Karpas-422 (cell line): ENCODE data around the gene HNRNPLL. TPM values are rescaled to one million over a fixed set of nuclear protein-coding genes. Genes with fewer than 3 reads are reported as not detected.

Experiments used
- DNase-seq: peaks from one replicate; pipeline ENCODE4 v3.0.0-alpha.2; 2015
- H2AFZ ChIP-seq: fragments of 200-600 bp; sonication (generic); 2 replicates; pipeline ENCODE4 v1.6.1; 2014; ENCODE audit warnings: antibody characterized with exemption, low read length, mixed read lengths
- H3K27ac ChIP-seq: fragments of 200-600 bp; sonication (generic); 2 replicates; pipeline ENCODE4 v1.5.1; 2014; ENCODE audit warnings: mild to moderate bottlenecking, low read length, moderate library complexity
- H3K27me3 ChIP-seq: fragments of 200-600 bp; sonication (generic); 2 replicates; pipeline ENCODE4 v1.6.1; 2014; ENCODE audit warnings: low read length, mixed read lengths
- H3K36me3 ChIP-seq: fragments of 200-600 bp; sonication (generic); 2 replicates; pipeline ENCODE4 v1.6.1; 2014; ENCODE audit warnings: low read length, mixed read lengths; ENCODE audit not compliant: insufficient read depth
- H3K4me1 ChIP-seq: fragments of 200-600 bp; sonication (generic); 2 replicates; pipeline ENCODE4 v1.6.1; 2014; ENCODE audit warnings: mild to moderate bottlenecking, low read length, mixed read lengths
- H3K4me2 ChIP-seq: fragments of 200-600 bp; sonication (generic); 2 replicates; pipeline ENCODE4 v1.6.1; 2014; ENCODE audit warnings: low read length, low read depth, mild to moderate bottlenecking; ENCODE audit not compliant: poor library complexity, severe bottlenecking
- H3K4me3 ChIP-seq: fragments of 200-600 bp; sonication (generic); 2 replicates; pipeline ENCODE4 v1.5.1; 2014; ENCODE audit warnings: mild to moderate bottlenecking, antibody characterized with exemption, low read length, mixed read lengths
- H3K79me2 ChIP-seq: fragments of 200-600 bp; sonication (generic); 2 replicates; pipeline ENCODE4 v1.6.1; 2014; ENCODE audit warnings: mild to moderate bottlenecking, low read length, mixed read lengths
- H3K9ac ChIP-seq: fragments of 200-600 bp; sonication (generic); 2 replicates; pipeline ENCODE4 v1.6.0; 2014; ENCODE audit warnings: low read length
- H3K9me2 ChIP-seq: fragments of 200-600 bp; sonication (generic), shearing (Covaris generic); replicated peaks from 2 replicates; pipeline ENCODE4 v1.6.0; 2014; ENCODE audit warnings: mild to moderate bottlenecking, low read length, moderate library complexity; ENCODE audit not compliant: insufficient read depth
- H3K9me3 ChIP-seq: fragments of 300-700, 200-600 bp; sonication (generic); 2 replicates; pipeline ENCODE4 v1.6.1; 2014; ENCODE audit warnings: low read length, mixed read lengths
- H4K20me1 ChIP-seq: fragments of 200-600 bp; sonication (generic); 2 replicates; pipeline ENCODE4 v1.6.1; 2014; ENCODE audit warnings: mild to moderate bottlenecking, antibody characterized with exemption, low read length, low read depth; ENCODE audit not compliant: insufficient read depth
- total RNA-seq: library from RNA; depleted of rRNA; stranded (reverse); fragments of >200 nt; shearing (Covaris generic); gene quantifications from 2 replicates; pipeline ENCODE4 v1.2.3, GENCODE V29; 2014; ENCODE audit warnings: low replicate concordance

The HNRNPLL gene
- total RNA-seq, 1 experiment from 2014 or later, result 131 TPM

GRCh38 chr2:38565333-38565732 is 37.4 kb downstream of the HNRNPLL start:
- no peak overlapping the region for H3K4me3 ChIP-seq
- H4K20me1 ChIP-seq, result no peaks in the 10 kb centered on the region
- no peaks in the 10 kb centered on the region for H3K27me3 ChIP-seq
- H3K4me2 ChIP-seq, result no peak overlapping the region
- no peak overlapping the region for H3K9ac ChIP-seq
- H3K9me2 ChIP-seq, result no peaks in the 10 kb centered on the region
- no peak overlapping the region for H2AFZ ChIP-seq
- peaks cover 21% of the 10 kb centered on the region for H3K79me2 ChIP-seq
- no peaks in the 10 kb centered on the region for H3K9me3 ChIP-seq
- peaks cover 19% of the 10 kb centered on the region for H3K4me1 ChIP-seq
- 0 out of 2 replicates have a peak overlapping the region, but pooled peaks have one; percentile 14 for H3K27ac ChIP-seq
- no peak for DNase-seq
- peaks cover 81% of the 10 kb centered on the region for H3K36me3 ChIP-seq

GRCh38 chr2:38561691-38562090 is 41.0 kb downstream of the HNRNPLL start:
- Histone ChIP-seq H3K9me2 (no peaks in the 10 kb centered on the region), H3K4me2 (no peak overlapping the region), H3K36me3 (peaks cover 74% of the 10 kb centered on the region), H3K4me1 (peaks cover 12% of the 10 kb centered on the region), H3K4me3 (no peak overlapping the region), H3K27ac (peak overlapping the region; percentile 21; the same call in 1 of the 2 replicates), H3K27me3 (no peaks in the 10 kb centered on the region), H2AFZ (no peak overlapping the region), H3K9me3 (no peaks in the 10 kb centered on the region), H3K79me2 (0 out of 2 replicates have a peak, but pooled peaks cover 8% of the 10 kb centered on the region), H4K20me1 (no peaks in the 10 kb centered on the region), H3K9ac (no peak overlapping the region)
- no peak for DNase-seq

- H3K27ac ChIP-seq, result no peak overlapping the region
- DNase-seq, result no peak
- H3K27me3 ChIP-seq, result no peaks in the 10 kb centered on the region
- no peak overlapping the region for H2AFZ ChIP-seq
- no peak overlapping the region for H3K9ac ChIP-seq
- peaks cover 12% of the 10 kb centered on the region for H3K4me1 ChIP-seq
- no peak overlapping the region for H3K4me2 ChIP-seq
- H3K36me3 ChIP-seq, result peaks cover 76% of the 10 kb centered on the region
- H3K4me3 ChIP-seq, result no peak overlapping the region
- H3K79me2 ChIP-seq, result 0 out of 2 replicates have a peak, but pooled peaks cover 8% of the 10 kb centered on the region
- no peaks in the 10 kb centered on the region for H3K9me2 ChIP-seq
- no peaks in the 10 kb centered on the region for H4K20me1 ChIP-seq
- H3K9me3 ChIP-seq, result no peaks in the 10 kb centered on the region
These were observed 42.6 kb downstream of the HNRNPLL start for GRCh38 chr2:38560092-38560491.

GRCh38 chr2:38557981-38558380 is 44.7 kb downstream of the HNRNPLL start:
- Histone ChIP-seq H3K9me3 (no peaks in the 10 kb centered on the region), H2AFZ (no peak overlapping the region), H3K36me3 (peaks cover 65% of the 10 kb centered on the region), H3K27me3 (no peaks in the 10 kb centered on the region), H3K4me2 (no peak overlapping the region), H4K20me1 (no peaks in the 10 kb centered on the region), H3K4me3 (no peak overlapping the region), H3K9me2 (no peaks in the 10 kb centered on the region), H3K9ac (no peak overlapping the region), H3K79me2 (no peaks in the 10 kb centered on the region), H3K27ac (0 out of 2 replicates have a peak overlapping the region, but pooled peaks have one; percentile 16), H3K4me1 (peaks cover 12% of the 10 kb centered on the region)
- DNase-seq, result no peak

- Histone ChIP-seq H3K4me1 (peaks cover 12% of the 10 kb centered on the region), H3K4me2 (no peak overlapping the region), H2AFZ (no peak overlapping the region), H3K9ac (no peak overlapping the region), H4K20me1 (no peaks in the 10 kb centered on the region), H3K36me3 (peaks cover 65% of the 10 kb centered on the region), H3K9me2 (no peaks in the 10 kb centered on the region), H3K4me3 (no peak overlapping the region), H3K27ac (peak overlapping the region; percentile 16; the same call in 1 of the 2 replicates), H3K79me2 (no peaks in the 10 kb centered on the region), H3K27me3 (no peaks in the 10 kb centered on the region), H3K9me3 (no peaks in the 10 kb centered on the region)
- DNase-seq, result no peak
These were observed 45.5 kb downstream of the HNRNPLL start for GRCh38 chr2:38557217-38557616.

- H3K27ac ChIP-seq, result no peak overlapping the region
- peaks cover 65% of the 10 kb centered on the region for H3K36me3 ChIP-seq
- H3K9ac ChIP-seq, result no peak overlapping the region
- H3K4me3 ChIP-seq, result no peak overlapping the region
- H4K20me1 ChIP-seq, result no peaks in the 10 kb centered on the region
- peaks cover 12% of the 10 kb centered on the region for H3K4me1 ChIP-seq
- H3K9me3 ChIP-seq, result no peaks in the 10 kb centered on the region
- no peak overlapping the region for H2AFZ ChIP-seq
- H3K27me3 ChIP-seq, result no peaks in the 10 kb centered on the region
- no peak overlapping the region for H3K4me2 ChIP-seq
- no peaks in the 10 kb centered on the region for H3K9me2 ChIP-seq
- H3K79me2 ChIP-seq, result no peaks in the 10 kb centered on the region
- DNase-seq, result no peak
These were observed 46.5 kb downstream of the HNRNPLL start for GRCh38 chr2:38556006-38556801.

GRCh38 chr2:38554973-38555595 is 47.6 kb downstream of the HNRNPLL start:
- no peaks in the 10 kb centered on the region for H3K9me2 ChIP-seq
- no peak overlapping the region for H3K4me2 ChIP-seq
- no peaks in the 10 kb centered on the region for H3K27me3 ChIP-seq
- no peak overlapping the region for H3K27ac ChIP-seq
- H3K9me3 ChIP-seq, result no peaks in the 10 kb centered on the region
- H3K79me2 ChIP-seq, result no peaks in the 10 kb centered on the region
- DNase-seq, result peak; percentile 67
- peaks cover 66% of the 10 kb centered on the region for H3K36me3 ChIP-seq
- H3K4me3 ChIP-seq, result no peak overlapping the region
- H3K9ac ChIP-seq, result no peak overlapping the region
- H3K4me1 ChIP-seq, result peaks cover 12% of the 10 kb centered on the region
- no peak overlapping the region for H2AFZ ChIP-seq
- H4K20me1 ChIP-seq, result no peaks in the 10 kb centered on the region

- Histone ChIP-seq H3K27ac (no peak overlapping the region), H3K36me3 (peaks cover 73% of the 10 kb centered on the region), H3K4me1 (peaks cover 9% of the 10 kb centered on the region), H3K4me2 (no peak overlapping the region), H3K9me3 (no peaks in the 10 kb centered on the region), H3K9ac (no peak overlapping the region), H3K9me2 (no peaks in the 10 kb centered on the region), H3K4me3 (no peak overlapping the region), H4K20me1 (no peaks in the 10 kb centered on the region), H3K27me3 (no peaks in the 10 kb centered on the region), H3K79me2 (no peaks in the 10 kb centered on the region), H2AFZ (no peak overlapping the region)
- DNase-seq, result no peak
These were observed 49.2 kb downstream of the HNRNPLL start for GRCh38 chr2:38553554-38553953.
